Caki2 (cell line): ENCODE data around the gene ZC3H6. TPM values are rescaled to one million over a fixed set of nuclear protein-coding genes. Genes with fewer than 3 reads are reported as not detected.
"Not testable (repeated sequence)": the region's sequence is repeated elsewhere in the genome, so short reads cannot be mapped to it uniquely, and the experiment has no call there.

Experiments used
- DNase-seq: peaks from one replicate; pipeline ENCODE4 v3.0.0-alpha.2; 2015; ENCODE audit warnings: low read depth
- in situ Hi-C: cut with HindIII; loops from 2 replicates; pipeline ENCODE4 v1.10.0; 2016; ENCODE audit warnings: low sequenced_read_pairs, low pct_unique_long_range_greater_than_20kb, mixed read lengths
- total RNA-seq: library from RNA; depleted of rRNA; stranded (reverse); fragments of >200 nt; shearing (Covaris generic); gene quantifications from 2 replicates; pipeline ENCODE4 v1.2.3, GENCODE V29; 2014; ENCODE audit warnings: low replicate concordance; rRNA removed

The ZC3H6 gene
- total RNA-seq, 1 experiment from 2014 or later: 8.6 TPM

GRCh38 chr2:112354335-112354734 is 78.9 kb downstream of the ZC3H6 start:
- in situ Hi-C loops, DNase-seq: not testable (repeated sequence)

DNA sequence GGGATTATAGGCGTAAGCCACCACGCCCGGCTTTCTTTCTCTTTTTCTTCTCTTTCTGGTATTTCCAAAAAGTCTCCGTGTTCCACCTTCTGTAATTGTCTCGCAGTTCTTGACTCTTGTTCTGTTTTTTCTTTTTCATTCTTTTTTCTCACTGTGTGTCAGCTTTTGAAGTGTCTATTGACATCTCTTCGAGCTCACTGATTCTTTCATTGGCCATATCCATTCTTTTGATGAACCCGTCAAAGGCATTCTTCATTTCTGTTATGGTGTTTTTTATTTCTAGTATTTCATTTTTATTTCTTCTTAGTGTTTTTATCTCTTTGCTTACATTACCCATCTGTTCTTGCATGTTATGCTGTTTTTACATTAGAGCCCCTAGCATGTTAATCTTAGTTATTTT is 84.7 kb downstream of the ZC3H6 start:
- in situ Hi-C loops, DNase-seq: not testable (repeated sequence)

Other genes starting within 250 kb of the ZC3H6 start
- 18.1 and 20.7 TPM in 2 replicates for gene TMEM87B, start 220.3 kb upstream of the ZC3H6 start, total RNA-seq
- 8.1 and 13.6 TPM in 2 replicates for gene FBLN7, start 137.2 kb upstream of the ZC3H6 start, total RNA-seq
- gene ZC3H8, start 20.6 kb upstream of the ZC3H6 start, total RNA-seq: 4.0 and 6.3 TPM in 2 replicates
- 0.81 and 13.0 TPM in 2 replicates for gene RGPD8, start 158.0 kb downstream of the ZC3H6 start, total RNA-seq
- 14.3 and 26.9 TPM in 2 replicates for gene TTL, start 206.6 kb downstream of the ZC3H6 start, total RNA-seq